IMR-90 (cell line): ENCODE data around the gene RAP1GAP. TPM values are rescaled to one million over a fixed set of nuclear protein-coding genes. Genes with fewer than 3 reads are reported as not detected.

Source experiments
- ATAC-seq: fragments of 200-7000 bp; cut with Tn5 transposase; 2 replicates; pipeline ENCODE4 v1.9.1; 2020; ENCODE audit warnings: low read depth, mild to moderate bottlenecking, moderate library complexity
- BruUV-seq: library from RNA; stranded (reverse); fragments of 400-500 nt; replicated peaks from 2 replicates; lab custom pipeline; 2021; lab: Mats Ljungman, UMichigan
- CTCF ChIA-PET: fragments of 300-600 bp; formaldehyde crosslinking; extraction: SDS; loops from one replicate; lab custom pipeline; 2021; ENCODE audit warnings: antibody characterized with exemption; lab: Yijun Ruan, JAX
- POLR2A ChIA-PET: fragments of 300-600 bp; sonication (Branson Sonifier 250); formaldehyde crosslinking; loops from one replicate; lab custom pipeline; 2022; ENCODE audit warnings: antibody characterized with exemption; ENCODE audit not compliant: unreplicated experiment; lab: Charles Lee
- DNase-seq: peaks from one replicate; pipeline ENCODE4 v3.0.0; 2013
- H2AFZ ChIP-seq: replicated peaks from 2 replicates; pipeline ENCODE3; 2013; ENCODE audit warnings: low read length, mild to moderate bottlenecking; ENCODE audit not compliant: poor library complexity
- H2AK5ac ChIP-seq: 2 replicates; pipeline ENCODE4 v1.6.1; 2013; ENCODE audit warnings: low read depth, low read length, inconsistent platforms
- H2AK9ac ChIP-seq: replicated peaks from 2 replicates; pipeline ENCODE3; 2013; ENCODE audit warnings: mild to moderate bottlenecking, low read depth, low read length, moderate library complexity; ENCODE audit not compliant: poor library complexity
- H2BK120ac ChIP-seq: 2 replicates; pipeline ENCODE4 v1.6.1; 2013; ENCODE audit warnings: low read depth, low read length, inconsistent platforms
- H2BK15ac ChIP-seq: 3 replicates; pipeline ENCODE4 v1.6.1; 2013; ENCODE audit warnings: low read depth, low read length, inconsistent platforms
- H2BK20ac ChIP-seq: 2 replicates; pipeline ENCODE4 v1.6.1; 2013; ENCODE audit warnings: low read depth, mild to moderate bottlenecking, inconsistent platforms, low read length, moderate library complexity
- H2BK5ac ChIP-seq: 2 replicates; pipeline ENCODE4 v1.6.1; 2013; ENCODE audit warnings: mild to moderate bottlenecking, low read depth, low read length, inconsistent platforms; ENCODE audit not compliant: poor library complexity, severe bottlenecking
- H3K14ac ChIP-seq: replicated peaks from 2 replicates; pipeline ENCODE4 v1.6.1; 2013; ENCODE audit warnings: low read depth, low read length, inconsistent platforms
- H3K18ac ChIP-seq: 2 replicates; pipeline ENCODE4 v1.6.1; 2013; ENCODE audit warnings: low read depth, low read length, control low read depth
- H3K23ac ChIP-seq: 2 replicates; pipeline ENCODE4 v1.6.1; 2013; ENCODE audit warnings: low read depth, low read length, inconsistent platforms
- H3K27ac ChIP-seq: 2 replicates; pipeline ENCODE4 v1.5.1; 2013; ENCODE audit warnings: mild to moderate bottlenecking, control low read depth, low read length; ENCODE audit not compliant: insufficient read depth
- H3K27me3 ChIP-seq: 2 replicates; pipeline ENCODE4 v1.6.1; 2013; ENCODE audit warnings: low read length; ENCODE audit not compliant: control insufficient read depth, insufficient read depth
- H3K36me3 ChIP-seq: 2 replicates; pipeline ENCODE4 v1.6.1; 2013; ENCODE audit warnings: low read length, mixed read lengths; ENCODE audit not compliant: control insufficient read depth, insufficient read depth
- H3K4ac ChIP-seq: 2 replicates; pipeline ENCODE4 v1.6.1; 2013; ENCODE audit warnings: low read depth, low read length, inconsistent platforms
- H3K4me1 ChIP-seq: 2 replicates; pipeline ENCODE4 v1.6.1; 2013; ENCODE audit warnings: low read length, mixed read lengths; ENCODE audit not compliant: control insufficient read depth, insufficient read depth
- H3K4me2 ChIP-seq: 2 replicates; pipeline ENCODE4 v1.6.1; 2013; ENCODE audit warnings: low read depth, mild to moderate bottlenecking, control low read depth, low read length, moderate library complexity
- H3K4me3 ChIP-seq: 2 replicates; pipeline ENCODE4 v1.5.1; 2013; ENCODE audit warnings: low read depth, mild to moderate bottlenecking, control low read depth, low read length, moderate library complexity; ENCODE audit not compliant: insufficient read depth
- H3K56ac ChIP-seq: 2 replicates; pipeline ENCODE4 v1.6.1; 2013; ENCODE audit warnings: low read length, inconsistent platforms; ENCODE audit not compliant: insufficient read depth; ENCODE audit errors: extremely low read depth
- H3K79me1 ChIP-seq, 2 experiments: 2 replicates each; pipeline ENCODE4 v1.6.1; 2013; ENCODE audit warnings: low read length in 2 of 2, inconsistent platforms in 1 of 2, low read depth in 1 of 2
- H3K9ac ChIP-seq: 2 replicates; pipeline ENCODE4 v1.6.1; 2013; ENCODE audit warnings: low read depth, low read length, control low read depth
- H3K9me1 ChIP-seq: 2 replicates; pipeline ENCODE4 v1.6.1; 2013; ENCODE audit warnings: low read length, inconsistent platforms; ENCODE audit not compliant: insufficient read depth
- H3K9me3 ChIP-seq: 2 replicates; pipeline ENCODE4 v1.6.1; 2013; ENCODE audit warnings: low read length; ENCODE audit not compliant: control insufficient read depth, insufficient read depth
- H4K20me1 ChIP-seq: 2 replicates; pipeline ENCODE4 v1.6.1; 2013; ENCODE audit warnings: low read length, inconsistent platforms; ENCODE audit not compliant: insufficient read depth
- H4K5ac ChIP-seq: 2 replicates; pipeline ENCODE4 v1.6.1; 2013; ENCODE audit warnings: mild to moderate bottlenecking, low read depth, low read length, control low read depth
- H4K8ac ChIP-seq, 2 experiments: 2 replicates each; pipeline ENCODE4 v1.6.1; 2013; ENCODE audit warnings: low read depth in 2 of 2, low read length in 2 of 2, control low read depth in 1 of 2, inconsistent platforms in 1 of 2
- H4K91ac ChIP-seq: 2 replicates; pipeline ENCODE4 v1.6.1; 2013; ENCODE audit warnings: low read depth, low read length, inconsistent platforms; ENCODE audit not compliant: insufficient read depth
- CEBPB ChIP-seq: IDR thresholded peaks from 2 replicates; pipeline ENCODE4 v1.6.1; 2012; ENCODE audit warnings: low read depth, low read length, improper control_type of control experiment
- CHD1 ChIP-seq: IDR thresholded peaks from 2 replicates; pipeline ENCODE4 v1.6.1; 2012; ENCODE audit warnings: low read depth, low read length, improper control_type of control experiment
- NFE2L2 ChIP-seq: fragments of 150-350 bp; IDR thresholded peaks from 2 replicates; pipeline ENCODE4 v1.6.1; 2016; ENCODE audit warnings: low read depth, mild to moderate bottlenecking, low read length
- POLR2A ChIP-seq: IDR thresholded peaks from 2 replicates; pipeline ENCODE4 v1.6.1; 2012; ENCODE audit warnings: mild to moderate bottlenecking, low read depth, low read length
- RAD21 ChIP-seq: IDR thresholded peaks from 2 replicates; pipeline ENCODE4 v1.6.1; 2012; ENCODE audit warnings: low read length, improper control_type of control experiment
- RCOR1 ChIP-seq: IDR thresholded peaks from 2 replicates; pipeline ENCODE4 v1.6.1; 2012; ENCODE audit warnings: mild to moderate bottlenecking, low read length, improper control_type of control experiment; ENCODE audit not compliant: insufficient replicate concordance
- RFX5 ChIP-seq: IDR thresholded peaks from 2 replicates; pipeline ENCODE4 v1.8.0; 2012; ENCODE audit warnings: low read depth, mild to moderate bottlenecking, low read length, moderate library complexity
- USF2 ChIP-seq: fragments of 150-350 bp; IDR thresholded peaks from 2 replicates; pipeline ENCODE4 v1.6.1; 2017; ENCODE audit warnings: mild to moderate bottlenecking, antibody characterized with exemption, low read length, low read depth
- WGBS, 2 experiments: methylation state at CpG; one replicate each; pipeline versions ENCODE4 v1.1.5 to v1.1.7; 2013; ENCODE audit warnings: missing lambda C conversion rate in 2 of 2; ENCODE audit not compliant: insufficient read length in 1 of 2; ENCODE audit errors: extremely low coverage in 2 of 2; 5-methylcytosine and 5-hydroxymethylcytosine counted together
- dilution Hi-C: fragments of 300-500 bp; cut with HindIII; formaldehyde crosslinking; loops from one replicate; pipeline ENCODE4 v1.14.3; 2018; ENCODE audit warnings: low sequenced_read_pairs; ENCODE audit not compliant: unreplicated experiment
- in situ Hi-C: fragments of 300-500 bp; cut with MboI; formaldehyde crosslinking; loops from 3 replicates; pipeline ENCODE4 v1.14.3; 2019; ENCODE audit warnings: low sequenced_read_pairs, inconsistent platforms, mixed read lengths
- intact Hi-C: fragments of 100-400 bp; cut with micrococcal nuclease; formaldehyde crosslinking; loops from 2 replicates; pipeline ENCODE4 v1.10.0; 2022
- polyA plus RNA-seq, 3 experiments: library from polyadenylated mRNA; depleted of rRNA; stranded (reverse); fragments of >200 nt; gene quantifications; 2 replicates each; pipeline ENCODE4 v1.2.3, GENCODE V29; 2012; ENCODE audit warnings: low replicate concordance in 1 of 3
- total RNA-seq: library from RNA; depleted of rRNA; stranded (reverse); fragments of >200 nt; gene quantifications from 2 replicates; pipeline ENCODE4 v1.2.3, GENCODE V29; 2012
- TF ChIP-seq, protein P1 (sequence below): conservative IDR thresholded peaks from 2 replicates; pipeline ENCODE4 v1.5.1; 2012; ENCODE audit warnings: mild to moderate bottlenecking, low read depth, low read length, improper control_type of control experiment

Gene RAP1GAP
- total and polyA plus RNA-seq, 2 of the 4 experiments (the other 2 are of a cell fraction), result under 0.01 to 0.10 TPM

- dilution Hi-C loops (no loop called here), intact Hi-C loops (no loop called here), in situ Hi-C loops (no loop called here)
- Histone ChIP-seq H3K9ac (no peak overlapping the region), H3K27me3 (peaks cover 73% of the 10 kb centered on the region), H2AK9ac (no peak overlapping the region), H3K56ac (no peak overlapping the region), H3K79me1 (no peaks in the 10 kb centered on the region), H2AK5ac (no peak overlapping the region), H3K4me1 (no peaks in the 10 kb centered on the region; the same call in 1 of the 2 replicates), H2BK5ac (no peak overlapping the region), H2AFZ (no peak overlapping the region), H2BK120ac (no peak overlapping the region), H4K20me1 (no peaks in the 10 kb centered on the region), H3K18ac (no peak overlapping the region), H4K8ac (no peak overlapping the region), H2BK20ac (no peak overlapping the region), H3K23ac (no peak overlapping the region), H3K4ac (no peak overlapping the region), H3K36me3 (no peaks in the 10 kb centered on the region), H3K9me1 (0 out of 2 replicates have a peak, but pooled peaks cover 3% of the 10 kb centered on the region), H3K9me3 (no peaks in the 10 kb centered on the region), H3K14ac (no peak overlapping the region), H3K27ac (no peak overlapping the region), H3K4me2 (no peak overlapping the region), H4K5ac (no peak overlapping the region), H4K91ac (no peak overlapping the region), H3K4me3 (no peak overlapping the region), H2BK15ac (no peak overlapping the region)
- ChIA-PET CTCF (no interaction called here), POLR2A (no interaction called here)
- WGBS, 2 experiments, result 100% methylated on average over 1 of the region's 10 CpGs; no CpG with 5 or more reads in 1 of the 2 experiments
- DNase-seq (no peak), ATAC-seq (no peak)
- no peak for TF ChIP-seq NFE2L2
- no peak for TF ChIP-seq RCOR1
- no peak for TF ChIP-seq USF2
- no peak for TF ChIP-seq CHD1
- no peak for TF ChIP-seq CEBPB
- TF ChIP-seq RAD21, result no peak
- TF ChIP-seq POLR2A, result no peak
- TF ChIP-seq, protein P1, sequence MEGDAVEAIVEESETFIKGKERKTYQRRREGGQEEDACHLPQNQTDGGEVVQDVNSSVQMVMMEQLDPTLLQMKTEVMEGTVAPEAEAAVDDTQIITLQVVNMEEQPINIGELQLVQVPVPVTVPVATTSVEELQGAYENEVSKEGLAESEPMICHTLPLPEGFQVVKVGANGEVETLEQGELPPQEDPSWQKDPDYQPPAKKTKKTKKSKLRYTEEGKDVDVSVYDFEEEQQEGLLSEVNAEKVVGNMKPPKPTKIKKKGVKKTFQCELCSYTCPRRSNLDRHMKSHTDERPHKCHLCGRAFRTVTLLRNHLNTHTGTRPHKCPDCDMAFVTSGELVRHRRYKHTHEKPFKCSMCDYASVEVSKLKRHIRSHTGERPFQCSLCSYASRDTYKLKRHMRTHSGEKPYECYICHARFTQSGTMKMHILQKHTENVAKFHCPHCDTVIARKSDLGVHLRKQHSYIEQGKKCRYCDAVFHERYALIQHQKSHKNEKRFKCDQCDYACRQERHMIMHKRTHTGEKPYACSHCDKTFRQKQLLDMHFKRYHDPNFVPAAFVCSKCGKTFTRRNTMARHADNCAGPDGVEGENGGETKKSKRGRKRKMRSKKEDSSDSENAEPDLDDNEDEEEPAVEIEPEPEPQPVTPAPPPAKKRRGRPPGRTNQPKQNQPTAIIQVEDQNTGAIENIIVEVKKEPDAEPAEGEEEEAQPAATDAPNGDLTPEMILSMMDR, result no peak
- TF ChIP-seq RFX5, result no peak
- BruUV-seq, result no TSS peak
Measured at GRCh38 chr1:21623410-21623961, 45.7 kb downstream of the RAP1GAP start.
